GM12801 (cell line): ENCODE data around the gene ZNF19.

ENCODE experiments used
- TF ChIP-seq, protein P1 (sequence below): IDR thresholded peaks from one replicate; pipeline ENCODE4 v1.5.1; 2011; ENCODE audit warnings: control low read depth; ENCODE audit not compliant: insufficient read length; ENCODE audit errors: extremely low read depth

ZNF19 gene

GRCh38 chr16:71524566-71525553 lies 35.7 kb upstream of the ZNF19 start:
- TF ChIP-seq, protein P1, sequence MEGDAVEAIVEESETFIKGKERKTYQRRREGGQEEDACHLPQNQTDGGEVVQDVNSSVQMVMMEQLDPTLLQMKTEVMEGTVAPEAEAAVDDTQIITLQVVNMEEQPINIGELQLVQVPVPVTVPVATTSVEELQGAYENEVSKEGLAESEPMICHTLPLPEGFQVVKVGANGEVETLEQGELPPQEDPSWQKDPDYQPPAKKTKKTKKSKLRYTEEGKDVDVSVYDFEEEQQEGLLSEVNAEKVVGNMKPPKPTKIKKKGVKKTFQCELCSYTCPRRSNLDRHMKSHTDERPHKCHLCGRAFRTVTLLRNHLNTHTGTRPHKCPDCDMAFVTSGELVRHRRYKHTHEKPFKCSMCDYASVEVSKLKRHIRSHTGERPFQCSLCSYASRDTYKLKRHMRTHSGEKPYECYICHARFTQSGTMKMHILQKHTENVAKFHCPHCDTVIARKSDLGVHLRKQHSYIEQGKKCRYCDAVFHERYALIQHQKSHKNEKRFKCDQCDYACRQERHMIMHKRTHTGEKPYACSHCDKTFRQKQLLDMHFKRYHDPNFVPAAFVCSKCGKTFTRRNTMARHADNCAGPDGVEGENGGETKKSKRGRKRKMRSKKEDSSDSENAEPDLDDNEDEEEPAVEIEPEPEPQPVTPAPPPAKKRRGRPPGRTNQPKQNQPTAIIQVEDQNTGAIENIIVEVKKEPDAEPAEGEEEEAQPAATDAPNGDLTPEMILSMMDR = no peak

DNA sequence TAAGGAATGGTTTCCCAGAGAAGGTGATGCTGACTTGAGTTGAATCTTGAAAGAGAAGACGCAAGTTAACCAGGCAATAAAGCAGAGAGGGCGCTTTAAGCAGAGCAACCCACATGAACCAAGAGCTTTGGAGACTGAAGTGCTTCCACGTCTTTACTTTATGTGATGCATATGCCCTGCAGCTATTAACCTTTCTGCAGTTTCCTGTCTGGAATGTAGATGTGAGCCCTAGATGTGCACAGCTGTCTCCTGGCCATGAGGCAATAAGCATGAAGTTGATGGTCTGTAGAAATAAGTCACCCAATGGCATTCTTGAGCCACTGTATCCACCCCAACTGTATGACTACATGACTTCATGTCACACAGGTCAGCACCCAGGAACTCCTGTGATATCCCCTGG lies 31.4 kb upstream of the ZNF19 start:
- TF ChIP-seq, protein P1 = no peak

DNA sequence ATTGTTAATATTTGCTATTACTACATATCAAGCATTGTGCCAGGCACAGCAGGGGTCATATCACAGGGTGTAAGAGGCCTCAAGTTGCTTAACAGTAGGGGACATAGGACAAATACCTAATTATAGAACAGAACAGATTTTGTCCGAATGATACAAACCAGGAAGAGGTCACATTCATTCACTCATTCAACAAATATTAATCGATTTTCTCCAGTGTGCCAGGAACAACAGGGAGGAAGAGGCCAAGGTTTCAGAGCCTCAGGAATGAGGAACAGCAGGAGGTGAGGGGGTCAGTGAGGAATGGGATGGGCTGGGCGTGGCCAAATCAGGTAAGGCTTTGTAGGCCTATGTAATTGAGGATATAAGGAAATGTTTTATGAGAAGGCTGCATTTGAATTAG lies 25.9 kb upstream of the ZNF19 start:
- TF ChIP-seq, protein P1 = no peak

- TF ChIP-seq, protein P1 = no peak
These were observed 25.4 kb upstream of the ZNF19 start for GRCh38 chr16:71514476-71514875.

DNA sequence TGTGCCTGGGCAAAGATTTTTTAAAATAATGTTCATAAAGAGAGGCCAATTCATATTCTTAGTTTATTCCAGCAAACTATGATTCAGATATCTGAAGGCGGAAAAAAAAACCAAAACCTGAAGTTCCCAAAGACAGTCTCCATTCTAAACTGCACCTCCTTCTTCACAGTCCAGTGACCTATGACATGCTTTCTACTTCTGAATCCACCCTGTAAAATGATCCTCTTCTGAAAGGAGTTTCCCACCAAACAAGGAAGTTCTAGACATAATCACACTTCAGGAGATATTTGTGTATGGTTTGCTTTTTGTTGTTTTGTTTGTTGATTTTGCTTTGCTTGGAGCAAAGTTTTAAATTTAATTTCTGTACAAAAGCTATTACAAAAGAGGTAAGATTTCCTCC lies 24.2 kb upstream of the ZNF19 start:
- TF ChIP-seq, protein P1 = no peak

DNA sequence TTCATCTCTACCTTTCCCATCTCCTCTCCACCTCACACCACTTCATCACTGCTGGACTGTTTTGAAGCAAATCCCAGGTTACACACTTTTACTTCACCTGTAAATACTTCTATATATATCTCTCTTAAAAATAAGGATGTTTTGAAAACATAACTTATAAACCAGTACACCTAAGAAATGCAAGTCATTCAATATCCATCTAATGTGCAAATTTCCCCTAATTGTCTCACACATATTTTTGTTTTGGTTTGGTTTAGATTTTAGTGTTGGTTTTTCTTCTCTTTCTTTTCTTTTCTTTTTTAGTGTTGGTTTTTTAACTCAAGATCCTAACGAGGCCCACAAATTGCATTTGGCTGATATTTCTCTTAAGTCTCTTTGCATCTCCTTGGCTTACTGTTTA lies 17.9 kb upstream of the ZNF19 start:
- TF ChIP-seq, protein P1 = no peak

DNA sequence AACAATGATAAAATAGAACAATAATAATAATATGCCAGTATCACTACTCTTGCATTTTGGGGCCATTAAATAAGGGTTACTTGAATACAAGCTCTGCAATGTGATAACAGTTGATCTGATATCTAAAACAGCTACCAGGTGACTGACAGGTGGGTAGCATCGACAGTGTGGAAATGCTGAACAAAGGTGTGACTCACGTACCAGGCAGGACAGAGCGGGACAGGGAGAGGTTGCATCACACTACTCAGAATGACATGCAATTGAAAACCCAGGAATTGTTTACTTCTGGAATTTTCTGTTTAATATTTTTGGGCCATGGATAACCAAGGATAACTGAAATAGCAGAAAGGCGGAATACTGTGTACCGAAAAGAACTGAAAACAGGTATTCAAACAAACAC lies 15.8 kb upstream of the ZNF19 start:
- TF ChIP-seq, protein P1 = no peak
